ENCODE measurements around the gene WNT9A.
A peak's percentile ranks its signal among the peaks of the same experiment; 100 is the strongest.
"Not testable (repeated sequence)": the region's sequence is repeated elsewhere in the genome, so short reads cannot be mapped to it uniquely, and the experiment has no call there.

The WNT9A gene

GRCh38 chr1:227910511-227911153 lies 37.1 kb downstream of the WNT9A start:
- DNase-seq (ENCODE audit: low read depth) = no peak

- DNase-seq (ENCODE audit: low read depth) = not testable (repeated sequence)
Observed at GRCh38 chr1:227909923-227910328, 37.8 kb downstream of the WNT9A start.

GRCh38 chr1:227909188-227909587 lies 38.5 kb downstream of the WNT9A start:
- no peak for DNase-seq (ENCODE audit: low read depth)

GRCh38 chr1:227908359-227908758 lies 39.4 kb downstream of the WNT9A start:
- no peak for DNase-seq (ENCODE audit: low read depth)

GRCh38 chr1:227907439-227908015 lies 40.2 kb downstream of the WNT9A start:
- DNase-seq (ENCODE audit: low read depth) = no peak

GRCh38 chr1:227906550-227907071 lies 41.1 kb downstream of the WNT9A start:
- no peak for DNase-seq (ENCODE audit: low read depth)

- DNase-seq (ENCODE audit: low read depth) = no peak
Observed at GRCh38 chr1:227905573-227906487, 41.9 kb downstream of the WNT9A start.

GRCh38 chr1:227904541-227905335 lies 43.0 kb downstream of the WNT9A start:
- no peak for DNase-seq (ENCODE audit: low read depth)

GRCh38 chr1:227903614-227904501 lies 43.9 kb downstream of the WNT9A start:
- DNase-seq (ENCODE audit: low read depth) = no peak

GRCh38 chr1:227903061-227903521 lies 44.6 kb downstream of the WNT9A start:
- no peak for DNase-seq (ENCODE audit: low read depth)

- DNase-seq (ENCODE audit: low read depth) = no peak
Observed at GRCh38 chr1:227902641-227902990, 45.1 kb downstream of the WNT9A start.

GRCh38 chr1:227901906-227902640 lies 45.7 kb downstream of the WNT9A start:
- peak; percentile 41 for DNase-seq (ENCODE audit: low read depth)

GRCh38 chr1:227901239-227901905 lies 46.4 kb downstream of the WNT9A start:
- DNase-seq (ENCODE audit: low read depth) = no peak

GRCh38 chr1:227900571-227901051 lies 47.1 kb downstream of the WNT9A start:
- no peak for DNase-seq (ENCODE audit: low read depth)

- no peak for DNase-seq (ENCODE audit: low read depth)
Observed at GRCh38 chr1:227899820-227900449, 47.8 kb downstream of the WNT9A start.

- no peak for DNase-seq (ENCODE audit: low read depth)
Observed at GRCh38 chr1:227899141-227899819, 48.5 kb downstream of the WNT9A start.

GRCh38 chr1:227898502-227899140 lies 49.1 kb downstream of the WNT9A start:
- no peak for DNase-seq (ENCODE audit: low read depth)

Measured in EH (cell line).